WTC11 (cell line): ENCODE results near the gene HECW1.

ENCODE experiments used
- CTCF ChIP-seq: fragments of 200-600 bp; IDR thresholded peaks from 2 replicates; pipeline ENCODE4 v1.8.0; 2022; ENCODE audit warnings: antibody characterized with exemption
- NR2C2 ChIP-seq: sonication (generic); formaldehyde crosslinking; IDR thresholded peaks from 2 replicates; pipeline ENCODE4 v1.8.0; 2022; ENCODE audit warnings: mild to moderate bottlenecking, missing genetic modification reagents

GRCh38 chr7:43244784-43245183, 132.3 kb downstream of the HECW1 start:
- no peak for TF ChIP-seq NR2C2 (CRISPR knock-in tag)
- TF ChIP-seq CTCF, result no peak
